Gastrocnemius medialis (tissue), 4 donors: ENCODE measurements around the gene GMIP.

Experiments used
- CTCF ChIP-seq, 5 experiments: fragments of 450-650 bp in 3 of 5; fragments of 200-600 bp in 2 of 5; sonication (generic) in 2 of 5; IDR thresholded peaks in 4 of 5; conservative IDR thresholded peaks in 1 of 5; 1 replicate in 4 of 5; 2 replicates in 1 of 5; pipeline ENCODE4 v1.5.1; 2016 to 2019; ENCODE audit warnings: antibody characterized with exemption in 5 of 5, mild to moderate bottlenecking in 3 of 5, moderate library complexity in 3 of 5
- POLR2A ChIP-seq, 2 donors: fragments of 450-650 bp; IDR thresholded peaks; one replicate each; pipeline ENCODE4 v1.6.1; 2017; ENCODE audit warnings: antibody characterized with exemption in 2 of 2, mild to moderate bottlenecking in 2 of 2, moderate library complexity in 2 of 2

GRCh38 chr19:19663256-19664120, 20.0 kb upstream of the GMIP start, which contains the start of gene ATP13A1:
- peak in 1 of 5 experiments; percentile 44 for TF ChIP-seq CTCF (IDR thresholded peaks at IDR 0.05 in 4 of 5, conservative IDR thresholded peaks at IDR 0.05 in 1 of 5)
- TF ChIP-seq POLR2A (IDR thresholded peaks at IDR 0.05): peak; percentile 41 to 59
